Left ventricle myocardium superior (tissue), 1 donor: ENCODE results near the gene LAMB1. TPM values are rescaled to one million over a fixed set of nuclear protein-coding genes. Genes with fewer than 3 reads are reported as not detected.

ENCODE experiments used
- ATAC-seq: fragments of 200-7000 bp; cut with Tn5 transposase; one replicate; pipeline ENCODE4 v1.9.1; 2020; ENCODE audit warnings: mild to moderate bottlenecking, moderate library complexity
- DNase-seq: peaks from one replicate; pipeline ENCODE4 v3.0.0-alpha.2; 2020
- intact Hi-C: fragments of 100-400 bp; cut with micrococcal nuclease; formaldehyde crosslinking; loops from one replicate; pipeline ENCODE4 v1.11.0; 2022
- total RNA-seq: library from RNA; stranded (reverse); fragmentation: NEBNext Ultra II Directional; extraction: Animal tissue kit (Norgen Biotek cat#: 25700); gene quantifications from one replicate; pipeline ENCODE4 v1.2.1, GENCODE V29; 2021
- donor health status: DM: no; HTN: yes; CAD: no; lungs with severe emphysema.

Gene LAMB1
- total RNA-seq, 1 donor from 2014 or later: 56.1 TPM

DNA sequence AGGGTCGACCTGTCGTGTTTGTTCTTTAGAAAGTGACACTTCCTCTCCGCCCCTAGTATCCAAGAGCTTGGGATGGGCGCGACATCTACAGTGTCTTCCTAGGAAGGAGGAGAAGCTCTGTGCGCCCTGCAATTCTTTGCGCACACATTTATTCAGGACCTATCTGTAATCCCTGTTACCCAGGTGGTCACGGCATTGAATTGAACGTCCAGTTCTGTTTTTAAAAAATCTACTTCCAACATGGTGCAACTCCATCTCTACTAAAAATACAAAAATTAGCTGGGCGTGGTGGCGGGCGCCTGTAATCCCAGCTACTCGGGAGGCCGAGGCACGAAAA lies 606 bp upstream of the LAMB1 start:
- ATAC-seq (no peak), DNase-seq (no peak)
- intact Hi-C loops: loop anchor here (10.0 kb wide), 2 partner anchors 49 to 141 kb away; no protein-coding TSS in a partner anchor

DNA sequence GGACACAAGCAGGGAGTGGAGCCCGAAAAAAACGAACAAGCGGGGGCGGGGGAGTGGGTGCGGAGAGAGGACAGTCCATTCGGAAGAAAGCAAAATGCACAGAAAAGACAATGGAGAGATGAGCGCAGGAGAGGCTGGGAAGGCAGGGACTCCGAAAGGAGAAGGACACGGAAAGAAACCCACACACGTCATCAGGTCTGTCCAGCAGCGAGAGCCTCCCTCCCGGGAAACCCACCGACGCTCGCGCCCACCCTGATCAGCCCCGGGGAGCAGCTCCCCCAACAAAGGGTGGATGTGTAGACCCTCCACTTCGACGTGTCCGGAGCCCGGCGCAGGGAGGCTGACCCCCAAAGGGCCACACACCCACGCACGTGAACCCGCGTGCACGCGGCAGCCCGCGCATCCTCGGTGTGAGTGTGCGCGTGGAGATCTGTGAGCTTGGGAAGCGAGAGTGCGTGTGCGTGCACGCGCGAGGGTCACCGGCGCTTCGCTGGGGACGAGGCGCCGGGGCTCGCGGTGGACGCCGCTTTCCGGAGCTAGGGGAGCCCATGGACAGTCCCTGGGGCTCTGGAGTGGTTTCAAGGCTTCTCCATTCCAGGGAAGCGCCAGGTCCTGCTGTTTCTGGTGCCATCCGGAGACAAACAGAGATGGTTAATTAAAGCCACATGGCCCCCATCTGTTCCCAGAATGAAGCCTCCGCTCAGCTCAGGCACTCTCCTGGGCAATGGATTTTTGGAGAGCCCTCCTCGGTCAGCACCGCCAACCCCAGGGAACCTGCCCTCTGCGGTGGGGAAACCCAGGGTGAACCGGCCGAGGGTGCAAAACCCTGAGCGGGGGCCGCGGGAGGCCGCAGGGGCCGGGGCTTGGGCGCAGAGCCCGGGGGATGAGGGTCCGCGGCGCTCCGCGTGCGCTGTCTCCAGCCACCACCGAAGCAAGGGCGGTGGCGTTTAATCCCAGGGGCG lies 916 bp downstream of the LAMB1 start:
- peak; percentile 44 for ATAC-seq
- DNase-seq: peak; percentile 57
- intact Hi-C loops: loop anchor here (10.0 kb wide), 2 partner anchors 47 to 143 kb away; no protein-coding TSS in a partner anchor

DNA sequence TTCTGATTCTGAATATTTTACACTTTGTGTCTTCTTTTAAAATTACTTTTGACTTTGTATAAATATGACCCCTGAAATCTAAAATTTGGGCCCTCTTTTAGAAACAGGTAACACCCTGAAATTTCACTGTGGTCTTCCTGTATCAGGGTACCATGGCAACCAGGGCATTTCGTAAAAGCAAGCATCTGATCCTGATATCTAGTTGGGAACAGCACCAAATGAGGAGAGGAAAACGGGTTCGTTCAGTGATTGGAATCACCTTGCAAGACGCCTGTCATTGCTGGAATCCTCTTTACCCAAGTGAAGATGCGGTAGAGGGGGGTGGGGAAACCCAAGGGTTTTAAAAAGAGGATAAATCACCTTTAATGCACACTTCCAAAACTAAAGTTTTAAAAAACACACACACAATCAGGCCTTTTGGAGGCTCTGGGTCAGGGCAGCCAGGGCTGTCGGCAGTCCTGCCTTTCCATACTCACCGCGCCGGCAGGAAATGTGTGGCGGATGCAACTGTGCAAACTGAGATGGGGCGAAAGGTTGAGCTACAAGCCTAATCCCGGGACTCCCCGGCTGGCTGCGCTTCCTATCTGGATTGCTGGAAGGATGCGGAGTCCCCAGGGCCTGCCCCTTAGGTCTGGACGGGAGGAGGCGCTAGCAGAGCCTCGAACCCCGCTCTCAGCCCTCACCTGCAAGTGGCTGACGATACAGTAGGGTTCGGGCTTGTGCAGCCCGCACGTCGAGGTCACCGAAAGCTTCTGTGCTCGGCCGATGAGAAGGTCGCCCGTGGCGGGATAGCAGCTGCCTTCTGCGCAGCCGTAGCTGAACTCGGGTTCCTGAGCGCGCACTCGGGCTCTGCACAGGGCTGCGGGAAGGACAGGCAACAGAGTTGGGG lies 1.8 kb downstream of the LAMB1 start:
- peak; percentile 35 for ATAC-seq
- intact Hi-C loops: loop anchor here (10.0 kb wide), 2 partner anchors 46 to 144 kb away; no protein-coding TSS in a partner anchor
- peak; percentile 69 for DNase-seq

DNA sequence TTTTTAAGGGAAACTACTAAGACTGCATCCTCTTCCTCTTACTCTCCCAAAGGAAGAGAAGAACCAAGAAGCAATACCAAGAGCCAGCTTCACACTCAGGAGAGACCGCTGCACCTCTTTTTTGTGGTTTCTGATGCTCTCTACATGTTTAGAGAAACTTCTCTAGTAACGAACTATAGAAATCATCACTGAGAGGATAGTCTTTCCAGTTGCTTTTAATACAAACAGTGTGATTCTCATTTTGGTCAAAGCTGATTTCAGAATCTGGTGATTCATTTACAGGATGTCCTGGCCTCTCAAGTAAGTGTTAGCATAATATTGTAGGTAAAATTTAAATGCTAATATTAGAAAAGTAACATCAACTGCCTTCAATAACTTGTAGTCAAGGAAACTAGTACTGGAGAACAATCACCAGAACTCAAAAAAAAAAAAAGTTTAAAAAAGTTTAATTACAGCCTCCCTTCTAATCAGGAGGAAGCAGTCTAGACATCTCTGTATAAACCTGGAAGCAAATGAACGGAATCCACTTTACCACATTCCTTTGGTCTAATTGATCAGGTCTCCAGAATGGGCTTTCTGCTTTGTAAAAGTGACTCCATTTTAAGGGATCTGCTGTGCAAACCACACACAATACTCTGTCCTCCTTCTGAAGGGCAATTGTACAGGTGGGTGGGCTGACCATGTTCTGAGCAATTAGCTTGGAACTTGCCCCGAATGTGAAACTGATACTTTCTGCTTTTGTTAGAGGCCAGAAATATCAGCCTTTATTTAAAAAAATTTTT lies 3.0 kb downstream of the LAMB1 start:
- intact Hi-C loops: loop anchor here (10.0 kb wide), 2 partner anchors 45 to 145 kb away; no protein-coding TSS in a partner anchor
- DNase-seq (no peak), ATAC-seq (no peak)

DNA sequence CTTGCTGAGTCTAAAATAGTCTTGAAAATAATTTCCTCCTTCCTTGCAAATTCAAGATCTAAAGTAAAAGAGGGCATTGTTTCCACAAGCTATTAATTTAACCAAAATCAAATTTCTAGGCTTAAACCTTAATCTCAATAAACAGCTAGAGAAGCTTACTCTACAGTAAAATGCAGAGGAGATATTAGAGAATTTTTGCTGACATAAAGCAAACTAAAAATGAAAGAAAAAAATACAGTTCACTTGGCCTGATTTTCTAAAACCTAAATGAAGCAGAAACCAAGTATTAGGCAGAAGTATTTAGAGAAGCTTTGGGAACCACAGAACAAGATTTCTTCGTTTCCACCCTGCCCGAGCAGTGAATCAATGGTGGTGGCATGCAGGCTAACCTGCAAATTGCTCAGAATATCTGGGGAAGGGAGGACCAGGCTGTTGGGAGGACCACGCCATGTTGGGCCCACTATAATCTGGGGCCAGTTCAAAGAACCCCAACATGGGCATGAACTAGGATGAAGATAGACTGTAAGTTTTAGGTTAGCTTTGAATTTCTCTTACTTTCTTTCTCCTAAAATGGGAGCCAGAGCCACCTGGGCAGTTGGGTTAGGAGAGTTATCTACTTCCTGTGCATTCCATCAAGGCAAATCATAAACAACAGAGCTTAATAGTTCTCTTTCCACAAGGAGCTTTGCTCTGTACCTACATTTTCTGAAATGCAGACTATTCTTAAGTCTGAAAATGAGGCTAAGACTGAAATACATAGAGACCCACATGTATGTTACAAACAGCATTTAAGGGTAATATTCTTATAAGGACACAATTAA lies 4.1 kb downstream of the LAMB1 start:
- intact Hi-C loops: no loop called here
- no peak for ATAC-seq
- no peak for DNase-seq

DNA sequence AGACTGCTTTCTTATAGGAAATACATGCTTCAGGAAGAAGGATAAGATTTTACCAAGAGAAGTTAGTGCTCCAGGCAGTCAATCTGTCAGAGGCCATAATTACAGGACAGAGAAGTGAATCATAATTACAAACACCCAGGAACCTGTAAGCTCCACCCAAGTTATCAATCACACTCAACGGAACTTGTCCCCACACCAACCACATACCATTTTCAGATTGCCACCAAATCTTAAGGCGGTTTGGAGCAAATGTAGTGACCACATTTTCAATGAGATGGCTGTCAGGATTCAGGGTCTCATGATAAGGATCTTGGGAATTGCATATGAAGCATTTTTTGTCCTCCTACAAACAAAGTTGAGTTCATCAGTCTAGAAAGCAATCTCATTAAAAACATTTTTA lies 4.8 kb downstream of the LAMB1 start:
- ATAC-seq: no peak
- intact Hi-C loops: no loop called here
- DNase-seq: no peak

DNA sequence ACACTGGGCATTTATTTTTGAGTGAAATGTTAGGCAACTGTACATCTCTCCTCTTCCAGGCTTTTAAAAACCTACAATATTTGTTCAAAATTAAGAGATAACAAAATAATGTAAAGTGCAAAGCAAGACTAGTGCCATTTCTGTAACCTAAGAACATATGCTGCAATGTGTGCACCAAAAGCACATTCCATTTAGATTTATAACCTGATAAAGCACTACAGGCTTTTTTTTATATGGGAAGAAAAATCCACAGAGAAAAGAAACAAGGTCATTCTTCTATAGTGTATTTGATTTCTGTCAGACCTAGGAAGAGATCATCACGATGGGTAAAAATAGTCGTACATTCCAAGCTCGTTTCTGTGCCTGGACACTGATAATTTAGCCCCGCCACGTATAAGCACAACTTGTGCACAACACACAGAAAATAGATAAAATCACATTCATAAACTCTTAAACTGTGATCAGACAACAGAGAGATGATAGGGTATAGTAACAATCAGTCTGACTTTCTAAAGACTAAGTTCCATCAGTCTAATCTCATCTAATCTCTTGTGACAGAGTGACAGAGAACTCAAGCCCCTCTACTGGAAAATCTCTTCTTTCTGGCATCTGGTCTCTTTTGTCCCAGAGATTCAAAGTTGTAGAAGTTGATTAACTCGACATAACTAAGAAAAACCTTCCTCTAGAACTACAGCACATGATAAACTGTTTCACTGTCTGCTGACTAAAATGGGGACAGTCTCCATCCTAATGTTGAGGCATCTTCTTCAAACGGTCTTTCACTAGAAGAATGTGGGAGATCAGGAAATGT lies 6.7 kb downstream of the LAMB1 start:
- ATAC-seq (no peak), DNase-seq (no peak)
- intact Hi-C loops: no loop called here

DNA sequence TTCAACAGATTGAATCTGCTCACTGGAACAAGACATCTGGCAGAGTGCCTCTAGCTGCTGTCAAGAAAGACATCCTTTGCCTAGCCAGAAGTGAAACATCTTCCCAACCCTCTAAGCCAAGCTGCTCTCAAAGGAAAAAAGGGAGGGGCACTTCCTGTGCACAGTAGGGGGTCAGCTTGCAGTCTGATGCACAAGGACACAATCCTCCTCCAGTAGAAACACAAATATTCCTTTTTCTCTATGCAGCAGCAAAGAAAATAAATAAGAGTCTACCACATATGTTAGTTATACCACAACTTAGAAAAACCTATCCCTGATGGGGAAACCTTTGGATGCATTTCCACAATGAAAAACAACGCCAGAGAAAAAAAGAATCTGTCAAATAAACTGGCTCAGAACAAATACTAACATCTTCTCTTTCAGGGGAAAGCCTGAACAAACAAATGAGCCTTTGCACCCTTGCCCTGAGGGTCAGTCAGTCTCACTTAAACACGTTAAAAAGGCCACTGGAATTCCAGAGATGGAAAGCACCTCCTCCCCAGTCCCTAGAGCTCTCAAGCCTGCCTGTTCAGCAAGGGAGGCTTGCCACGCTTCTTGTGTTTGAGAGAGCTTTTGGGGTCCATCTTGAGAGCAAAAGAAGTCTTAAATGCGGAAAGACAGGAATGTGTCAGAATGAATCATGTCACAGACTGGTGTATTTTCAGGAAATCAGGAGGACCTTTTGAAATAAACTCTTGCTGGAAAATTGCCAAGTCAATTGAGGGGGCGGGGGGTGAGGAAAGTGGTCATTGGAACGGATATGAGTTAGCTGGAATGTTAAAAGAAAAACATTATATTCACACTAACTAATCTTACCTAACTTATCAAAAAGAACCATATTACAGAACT lies 7.5 kb downstream of the LAMB1 start:
- intact Hi-C loops: no loop called here
- ATAC-seq (peak; percentile 86), DNase-seq (no peak)

DNA sequence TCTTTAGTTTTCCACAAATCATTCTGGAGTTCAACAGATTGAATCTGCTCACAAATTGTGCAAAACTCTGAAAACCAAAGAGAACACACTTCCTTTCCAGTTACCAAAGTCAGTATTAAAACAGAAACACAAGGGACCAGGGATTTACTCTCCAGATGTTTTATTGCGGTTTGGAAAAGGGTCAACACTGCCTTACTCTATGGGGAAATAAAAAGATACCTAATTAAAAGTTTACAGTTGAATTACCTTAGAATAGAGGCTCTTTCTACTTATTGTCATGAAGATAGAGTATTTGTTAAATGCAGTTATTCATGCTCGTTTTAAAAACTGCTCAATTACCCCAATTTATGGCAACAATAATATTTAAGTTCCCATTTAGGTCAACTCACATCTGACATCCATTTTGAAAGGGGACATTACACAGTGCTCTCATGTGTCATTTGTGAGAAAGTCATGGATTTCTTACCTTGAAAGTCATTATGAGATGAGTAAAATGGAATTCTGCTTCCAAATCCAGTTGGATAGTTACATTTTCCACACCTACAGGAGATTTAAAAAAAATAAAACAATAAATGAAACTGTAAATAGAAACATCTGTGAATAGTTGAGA lies 8.4 kb downstream of the LAMB1 start:
- DNase-seq (no peak), ATAC-seq (peak; percentile 49)
- intact Hi-C loops: no loop called here

- ATAC-seq (peak; percentile 18), DNase-seq (no peak)
- intact Hi-C loops: no loop called here
These were observed 9.1 kb downstream of the LAMB1 start for GRCh38 chr7:107993891-107994291.

GRCh38 chr7:107989618-107990373 lies 13.2 kb downstream of the LAMB1 start:
- ATAC-seq (peak; percentile 81), DNase-seq (peak; percentile 53)
- intact Hi-C loops: no loop called here

DNA sequence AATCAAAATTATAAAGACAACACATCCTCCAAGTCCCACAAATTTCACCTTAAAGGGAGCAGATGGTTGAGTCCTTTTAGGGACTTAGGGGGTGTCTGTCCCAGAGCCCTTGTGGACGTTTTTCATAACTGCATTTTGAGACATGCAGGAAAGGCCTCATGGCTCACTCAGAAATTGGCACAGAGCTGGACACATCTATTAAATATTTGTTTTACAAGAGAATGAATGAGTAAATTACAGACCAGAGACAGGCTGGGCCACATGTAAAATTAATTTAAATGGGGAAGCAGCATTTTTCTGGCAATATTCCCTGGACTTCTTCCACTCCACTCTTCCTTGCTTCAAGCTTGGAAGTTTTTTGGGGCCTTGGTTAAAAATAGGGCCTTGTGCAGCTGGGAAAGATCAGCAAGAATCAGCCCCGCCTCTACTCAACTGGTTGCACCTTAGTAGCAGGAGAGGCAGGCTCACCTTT lies 20.0 kb downstream of the LAMB1 start:
- ATAC-seq (peak; percentile 50), DNase-seq (no peak)
- intact Hi-C loops: no loop called here

GRCh38 chr7:107982042-107982840 lies 20.7 kb downstream of the LAMB1 start:
- intact Hi-C loops: no loop called here
- DNase-seq (no peak), ATAC-seq (peak; percentile 33)

GRCh38 chr7:107981466-107981865 lies 21.5 kb downstream of the LAMB1 start:
- DNase-seq (no peak), ATAC-seq (no peak)
- intact Hi-C loops: no loop called here
